PC-3 (cell line): ENCODE measurements around the gene FAM184A.

Experiments
- EZH2 ChIP-seq: fragments of 300-600 bp; sonication (generic); IDR thresholded peaks from one replicate; pipeline ENCODE4 v1.6.1; 2017; ENCODE audit warnings: antibody characterized with exemption, mild to moderate bottlenecking, low read length; ENCODE audit not compliant: unreplicated experiment
- TF ChIP-seq, protein P1 (sequence below): fragments of 300-600 bp; sonication (generic); conservative IDR thresholded peaks from 2 replicates; pipeline ENCODE4 v1.5.1; 2017; ENCODE audit warnings: antibody characterized with exemption, low read depth, mild to moderate bottlenecking, low read length

DNA sequence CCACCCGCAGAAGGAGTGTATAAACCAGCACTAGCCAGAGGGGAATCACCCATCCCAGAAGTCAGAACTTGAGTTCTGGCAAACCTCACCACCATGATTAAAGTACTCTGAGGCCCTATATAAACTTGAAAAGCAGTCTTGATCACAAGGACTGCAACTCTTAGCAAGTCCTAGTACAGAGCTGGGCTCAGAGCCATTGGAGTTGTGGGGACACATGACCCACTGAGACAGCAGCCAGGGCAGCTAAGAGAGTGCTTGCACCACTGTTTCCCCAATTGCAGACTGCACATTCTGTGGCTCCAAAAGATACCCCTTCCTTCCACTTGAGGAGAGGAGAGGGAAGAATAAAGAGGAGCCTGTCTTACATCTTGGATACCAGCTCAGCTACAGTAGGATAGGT lies 138.8 kb downstream of the FAM184A start:
- TF ChIP-seq, protein P1, sequence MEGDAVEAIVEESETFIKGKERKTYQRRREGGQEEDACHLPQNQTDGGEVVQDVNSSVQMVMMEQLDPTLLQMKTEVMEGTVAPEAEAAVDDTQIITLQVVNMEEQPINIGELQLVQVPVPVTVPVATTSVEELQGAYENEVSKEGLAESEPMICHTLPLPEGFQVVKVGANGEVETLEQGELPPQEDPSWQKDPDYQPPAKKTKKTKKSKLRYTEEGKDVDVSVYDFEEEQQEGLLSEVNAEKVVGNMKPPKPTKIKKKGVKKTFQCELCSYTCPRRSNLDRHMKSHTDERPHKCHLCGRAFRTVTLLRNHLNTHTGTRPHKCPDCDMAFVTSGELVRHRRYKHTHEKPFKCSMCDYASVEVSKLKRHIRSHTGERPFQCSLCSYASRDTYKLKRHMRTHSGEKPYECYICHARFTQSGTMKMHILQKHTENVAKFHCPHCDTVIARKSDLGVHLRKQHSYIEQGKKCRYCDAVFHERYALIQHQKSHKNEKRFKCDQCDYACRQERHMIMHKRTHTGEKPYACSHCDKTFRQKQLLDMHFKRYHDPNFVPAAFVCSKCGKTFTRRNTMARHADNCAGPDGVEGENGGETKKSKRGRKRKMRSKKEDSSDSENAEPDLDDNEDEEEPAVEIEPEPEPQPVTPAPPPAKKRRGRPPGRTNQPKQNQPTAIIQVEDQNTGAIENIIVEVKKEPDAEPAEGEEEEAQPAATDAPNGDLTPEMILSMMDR, result no peak
- no peak for TF ChIP-seq EZH2
